Measurements from ENCODE around the gene PTPRT.

DNA sequence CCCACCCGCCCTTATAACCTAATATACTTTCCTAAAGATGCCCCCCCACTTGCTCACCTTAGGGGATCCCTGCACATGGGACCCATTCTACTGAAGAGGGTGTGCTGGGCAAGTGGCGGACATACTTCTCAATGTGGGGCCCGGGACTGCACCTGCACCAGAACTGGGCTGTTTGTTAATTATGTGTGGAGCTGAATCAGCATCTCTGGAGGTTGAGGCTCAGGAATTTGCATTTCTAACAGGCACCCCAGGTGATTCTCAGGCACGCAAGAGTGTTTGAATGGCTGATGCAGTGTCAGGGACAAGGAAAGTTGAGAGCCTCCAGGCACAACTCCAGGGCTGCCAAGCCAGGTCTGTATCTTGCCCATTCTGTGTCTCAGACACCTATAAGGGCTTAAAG lies 8.9 kb upstream of the PTPRT start:
- TF ChIP-seq, protein P1, sequence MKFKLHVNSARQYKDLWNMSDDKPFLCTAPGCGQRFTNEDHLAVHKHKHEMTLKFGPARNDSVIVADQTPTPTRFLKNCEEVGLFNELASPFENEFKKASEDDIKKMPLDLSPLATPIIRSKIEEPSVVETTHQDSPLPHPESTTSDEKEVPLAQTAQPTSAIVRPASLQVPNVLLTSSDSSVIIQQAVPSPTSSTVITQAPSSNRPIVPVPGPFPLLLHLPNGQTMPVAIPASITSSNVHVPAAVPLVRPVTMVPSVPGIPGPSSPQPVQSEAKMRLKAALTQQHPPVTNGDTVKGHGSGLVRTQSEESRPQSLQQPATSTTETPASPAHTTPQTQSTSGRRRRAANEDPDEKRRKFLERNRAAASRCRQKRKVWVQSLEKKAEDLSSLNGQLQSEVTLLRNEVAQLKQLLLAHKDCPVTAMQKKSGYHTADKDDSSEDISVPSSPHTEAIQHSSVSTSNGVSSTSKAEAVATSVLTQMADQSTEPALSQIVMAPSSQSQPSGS (IDR thresholded peaks at IDR 0.05; ENCODE audit: low read length), result no peak
- TF ChIP-seq CTCF (IDR thresholded peaks at IDR 0.05 in 2 of 3, conservative IDR thresholded peaks at IDR 0.05 in 1 of 3; ENCODE audit: control insufficient read depth in 2 of 3, extremely low read depth in 1 of 3, insufficient read depth in 1 of 3, low read depth in 3 of 3, low read length in 3 of 3), result no peak
- TF ChIP-seq SMC3 (IDR thresholded peaks at IDR 0.05; ENCODE audit: borderline replicate concordance, low read length), result no peak
- TF ChIP-seq, protein P2, sequence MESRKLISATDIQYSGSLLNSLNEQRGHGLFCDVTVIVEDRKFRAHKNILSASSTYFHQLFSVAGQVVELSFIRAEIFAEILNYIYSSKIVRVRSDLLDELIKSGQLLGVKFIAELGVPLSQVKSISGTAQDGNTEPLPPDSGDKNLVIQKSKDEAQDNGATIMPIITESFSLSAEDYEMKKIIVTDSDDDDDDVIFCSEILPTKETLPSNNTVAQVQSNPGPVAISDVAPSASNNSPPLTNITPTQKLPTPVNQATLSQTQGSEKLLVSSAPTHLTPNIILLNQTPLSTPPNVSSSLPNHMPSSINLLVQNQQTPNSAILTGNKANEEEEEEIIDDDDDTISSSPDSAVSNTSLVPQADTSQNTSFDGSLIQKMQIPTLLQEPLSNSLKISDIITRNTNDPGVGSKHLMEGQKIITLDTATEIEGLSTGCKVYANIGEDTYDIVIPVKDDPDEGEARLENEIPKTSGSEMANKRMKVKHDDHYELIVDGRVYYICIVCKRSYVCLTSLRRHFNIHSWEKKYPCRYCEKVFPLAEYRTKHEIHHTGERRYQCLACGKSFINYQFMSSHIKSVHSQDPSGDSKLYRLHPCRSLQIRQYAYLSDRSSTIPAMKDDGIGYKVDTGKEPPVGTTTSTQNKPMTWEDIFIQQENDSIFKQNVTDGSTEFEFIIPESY (IDR thresholded peaks at IDR 0.05), result no peak
- TF ChIP-seq IRF4 (IDR thresholded peaks at IDR 0.05; ENCODE audit: low read depth, low read length), result no peak
- no peak for TF ChIP-seq RAD51 (IDR thresholded peaks at IDR 0.05)
- TF ChIP-seq POLR2AphosphoS5 (IDR thresholded peaks at IDR 0.05; ENCODE audit: low read length), result no peak
- no peak for TF ChIP-seq TCF7 (IDR thresholded peaks at IDR 0.05; ENCODE audit: borderline replicate concordance)
- TF ChIP-seq POLR2A (IDR thresholded peaks at IDR 0.05; ENCODE audit: low read depth, low read length), result no peak
- TF ChIP-seq MEF2A (IDR thresholded peaks at IDR 0.05; ENCODE audit: insufficient read depth, low read depth, low read length), result no peak
- TF ChIP-seq PAX8 (IDR thresholded peaks at IDR 0.05), result no peak
